GM10248 (cell line): ENCODE data around the gene AIG1.

Experiments
- CTCF ChIA-PET: fragments of 300-600 bp; sonication (Branson Sonifier 250); formaldehyde crosslinking; extraction: SDS; loops from one replicate; lab custom pipeline; 2021; ENCODE audit warnings: antibody characterized with exemption; lab: Yijun Ruan, JAX
- POLR2A ChIA-PET: fragments of 350-650 bp; sonication (Branson Sonifier 250); formaldehyde crosslinking; extraction: SDS; loops from one replicate; lab custom pipeline; 2020; ENCODE audit warnings: antibody characterized with exemption; lab: Yijun Ruan, JAX
- DNase-seq: peaks from one replicate; pipeline ENCODE4 v3.0.0; 2012; ENCODE audit errors: extremely low spot score
- CTCF ChIP-seq: IDR thresholded peaks from 2 replicates; pipeline ENCODE4 v1.5.1; 2012; ENCODE audit warnings: mild to moderate bottlenecking, low read depth; ENCODE audit errors: extremely low read depth, missing control alignments, control extremely low read depth

AIG1 gene

GRCh38 chr6:143222801-143223231 lies 162.1 kb downstream of the AIG1 start:
- ChIA-PET CTCF (interaction anchor here (4.9 kb wide), 1 partner anchor 10 kb away, joined by 33 read pairs; no protein-coding TSS in a partner anchor), POLR2A (no interaction called here)
- no peak for DNase-seq
- TF ChIP-seq CTCF, result no peak

- POLR2A ChIA-PET, result no interaction called here
- DNase-seq, result no peak
- no peak for TF ChIP-seq CTCF
- CTCF ChIA-PET, result interaction anchor here (0.8 to 4.9 kb wide), 4 partner anchors 9 to 202 kb away, joined by 3 to 33 read pairs (median 3); no protein-coding TSS in a partner anchor
These were observed 163.2 kb downstream of the AIG1 start for GRCh38 chr6:143223895-143224294.

DNA sequence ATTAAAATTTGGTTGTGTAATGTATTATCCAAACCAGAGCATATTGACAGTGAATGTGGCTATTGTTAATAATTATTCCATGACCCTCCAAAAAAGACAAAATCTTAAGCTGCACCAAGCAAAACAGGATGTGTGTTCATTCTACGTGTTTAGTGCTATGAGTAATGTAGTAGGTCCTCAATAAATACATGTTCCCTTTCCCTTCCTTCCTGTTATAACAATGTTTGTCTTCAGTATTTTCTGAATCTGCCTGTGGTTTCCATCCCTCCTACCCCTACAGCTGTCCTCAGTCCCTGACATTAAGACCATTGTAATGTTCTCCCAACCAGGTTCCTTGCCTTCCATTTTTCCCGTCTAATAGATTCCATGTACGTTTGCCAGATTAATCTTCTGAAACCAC lies 163.8 kb downstream of the AIG1 start:
- POLR2A ChIA-PET, result no interaction called here
- no peak for DNase-seq
- TF ChIP-seq CTCF, result no peak
- CTCF ChIA-PET, result interaction anchor here (0.7 to 4.9 kb wide), 6 partner anchors 8 to 203 kb away, joined by 3 to 33 read pairs (median 3); no protein-coding TSS in a partner anchor

DNA sequence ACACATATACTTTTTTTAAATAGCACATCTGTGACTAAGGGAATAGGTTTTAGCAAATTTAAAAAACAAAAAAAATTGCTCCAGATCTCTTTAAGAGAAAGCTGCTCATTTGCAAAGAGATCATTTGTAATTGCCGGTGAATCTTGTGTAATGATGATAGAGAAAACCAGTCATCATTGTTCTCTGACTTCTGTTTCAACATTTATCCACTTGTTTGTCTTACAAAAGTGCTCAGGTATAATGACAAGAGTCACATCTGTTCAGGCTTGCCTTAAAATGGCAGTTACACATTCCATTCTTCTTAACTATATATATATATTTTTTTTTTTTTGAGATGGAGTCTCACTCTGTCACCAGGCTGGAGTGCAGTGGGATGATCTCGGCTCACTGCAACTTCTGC lies 165.2 kb downstream of the AIG1 start:
- no peak for TF ChIP-seq CTCF
- CTCF ChIA-PET, result interaction anchor here (1.0 to 1.8 kb wide), 2 partner anchors 12 to 201 kb away, joined by 3 to 4 read pairs; no protein-coding TSS in a partner anchor
- no peak for DNase-seq
- POLR2A ChIA-PET, result no interaction called here

DNA sequence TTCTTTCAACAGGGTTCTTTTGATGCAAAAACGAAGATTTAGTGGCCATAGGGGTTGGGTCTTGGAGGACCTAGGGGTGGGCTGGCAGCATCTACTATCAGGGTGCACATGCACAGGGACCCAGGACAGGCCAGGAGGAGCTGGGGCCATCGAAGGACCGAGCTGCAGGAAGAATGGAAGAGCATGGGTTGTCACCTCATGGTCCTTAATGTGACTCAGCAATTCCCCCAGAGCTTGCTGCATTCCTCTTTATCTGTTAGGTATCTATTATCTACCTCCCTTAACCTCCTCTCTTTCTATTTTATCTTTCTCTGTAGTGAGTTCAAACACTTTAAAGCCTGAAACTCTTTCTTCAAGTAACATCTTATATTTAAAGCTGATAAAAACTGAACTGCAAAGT lies 167.0 kb downstream of the AIG1 start:
- no peak for TF ChIP-seq CTCF
- ChIA-PET POLR2A (no interaction called here), CTCF (interaction anchor here (1.3 to 1.7 kb wide), 2 partner anchors 200 to 535 kb away, joined by 3 to 6 read pairs; no protein-coding TSS in a partner anchor)
- DNase-seq, result no peak

DNA sequence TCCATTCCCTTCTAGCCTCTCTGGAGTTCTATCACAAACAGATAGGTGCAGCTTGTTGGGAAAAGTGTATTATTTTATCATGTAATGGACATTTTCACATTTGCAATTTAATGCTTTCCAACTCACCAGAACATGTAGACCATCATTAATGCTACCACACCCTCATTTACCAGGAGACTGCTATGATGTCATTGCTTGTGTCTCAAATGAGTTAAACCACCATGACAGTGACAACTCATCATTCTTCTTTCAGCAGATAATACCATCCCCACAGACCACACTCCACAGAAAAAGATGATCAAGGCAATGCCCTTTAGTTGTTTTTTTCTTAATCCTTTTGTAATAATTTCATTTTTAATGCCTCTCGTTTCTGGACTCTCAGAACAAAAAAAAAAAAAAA lies 168.7 kb downstream of the AIG1 start:
- no peak for DNase-seq
- POLR2A ChIA-PET, result no interaction called here
- TF ChIP-seq CTCF, result no peak
- CTCF ChIA-PET, result interaction anchor here (1.0 to 2.2 kb wide), 3 partner anchors 8 to 198 kb away, joined by 3 to 7 read pairs (median 6); no protein-coding TSS in a partner anchor
